Ascending aorta (tissue), 2 donors: Measurements from ENCODE around the gene BEND4. TPM values are rescaled to one million over a fixed set of nuclear protein-coding genes. Genes with fewer than 3 reads are reported as not detected.

Experiments used
- DNase-seq, 2 donors: peaks; one replicate each; pipeline ENCODE4 v3.0.0-alpha.2; 2019; ENCODE audit warnings: low spot score in 2 of 2
- H3K27ac ChIP-seq, 2 donors: fragments of 200-600 bp; sonication (generic); one replicate each; pipeline ENCODE4 v1.5.1; 2016 to 2017; ENCODE audit warnings: mild to moderate bottlenecking in 1 of 2
- H3K27me3 ChIP-seq: fragments of 200-600 bp; sonication (generic); one replicate; pipeline ENCODE4 v1.5.1; 2017
- H3K36me3 ChIP-seq, 2 donors: fragments of 200-600 bp; sonication (generic); one replicate each; pipeline ENCODE4 v1.5.1; 2016
- H3K4me1 ChIP-seq, 2 donors: fragments of 200-600 bp; sonication (generic); one replicate each; pipeline ENCODE4 v1.5.1; 2016 to 2017; ENCODE audit warnings: mild to moderate bottlenecking in 1 of 2
- H3K4me3 ChIP-seq, 2 donors: fragments of 200-600 bp; sonication (generic); one replicate each; pipeline ENCODE4 v1.5.1; 2016 to 2017; ENCODE audit warnings: mild to moderate bottlenecking in 1 of 2
- H3K9me3 ChIP-seq, 2 donors: fragments of 200-600 bp; sonication (generic); one replicate each; pipeline ENCODE4 v1.5.1; 2016
- CTCF ChIP-seq, 3 experiments: fragments of 200-600 bp in 2 of 3; fragments of 450-650 bp in 1 of 3; sonication (generic) in 2 of 3; IDR thresholded peaks; one replicate each; pipeline ENCODE4 v1.5.1; 2016 to 2019; ENCODE audit warnings: antibody characterized with exemption in 3 of 3, mild to moderate bottlenecking in 1 of 3, moderate library complexity in 1 of 3
- intact Hi-C: fragments of 100-400 bp; cut with DNase I; formaldehyde crosslinking; loops from one replicate; pipeline ENCODE4 v1.15.1; 2023
- total RNA-seq: library from RNA; depleted of rRNA; stranded (reverse); fragments of >200 nt; gene quantifications from one replicate; pipeline ENCODE4 v1.1.0, GENCODE V29; 2016

Gene BEND4
- total RNA-seq, 1 donor from 2014 or later = not detected

GRCh38 chr4:42083816-42084215, 68.6 kb downstream of the BEND4 start:
- H3K27ac ChIP-seq = no peak overlapping the region
- no peak for TF ChIP-seq CTCF (IDR thresholded peaks at IDR 0.05)
- H3K4me1 ChIP-seq = peaks cover 0 to 3% of the 10 kb centered on the region in 2 donors
- no peak for DNase-seq
- peaks cover 17 to 45% of the 10 kb centered on the region in 2 donors for H3K36me3 ChIP-seq
- H3K4me3 ChIP-seq = no peak overlapping the region
- no peaks in the 10 kb centered on the region for H3K9me3 ChIP-seq
- H3K27me3 ChIP-seq = no peaks in the 10 kb centered on the region
- intact Hi-C loops = no loop called here

GRCh38 chr4:42080306-42080705, 72.1 kb downstream of the BEND4 start:
- H3K27me3 ChIP-seq = no peaks in the 10 kb centered on the region
- peaks cover 22 to 41% of the 10 kb centered on the region in 2 donors for H3K36me3 ChIP-seq
- no peak for DNase-seq
- no peak overlapping the region for H3K4me3 ChIP-seq
- no peak for TF ChIP-seq CTCF (IDR thresholded peaks at IDR 0.05)
- intact Hi-C loops = no loop called here
- no peak overlapping the region for H3K27ac ChIP-seq
- H3K9me3 ChIP-seq = no peaks in the 10 kb centered on the region
- peaks cover 0 to 3% of the 10 kb centered on the region in 2 donors for H3K4me1 ChIP-seq

DNA sequence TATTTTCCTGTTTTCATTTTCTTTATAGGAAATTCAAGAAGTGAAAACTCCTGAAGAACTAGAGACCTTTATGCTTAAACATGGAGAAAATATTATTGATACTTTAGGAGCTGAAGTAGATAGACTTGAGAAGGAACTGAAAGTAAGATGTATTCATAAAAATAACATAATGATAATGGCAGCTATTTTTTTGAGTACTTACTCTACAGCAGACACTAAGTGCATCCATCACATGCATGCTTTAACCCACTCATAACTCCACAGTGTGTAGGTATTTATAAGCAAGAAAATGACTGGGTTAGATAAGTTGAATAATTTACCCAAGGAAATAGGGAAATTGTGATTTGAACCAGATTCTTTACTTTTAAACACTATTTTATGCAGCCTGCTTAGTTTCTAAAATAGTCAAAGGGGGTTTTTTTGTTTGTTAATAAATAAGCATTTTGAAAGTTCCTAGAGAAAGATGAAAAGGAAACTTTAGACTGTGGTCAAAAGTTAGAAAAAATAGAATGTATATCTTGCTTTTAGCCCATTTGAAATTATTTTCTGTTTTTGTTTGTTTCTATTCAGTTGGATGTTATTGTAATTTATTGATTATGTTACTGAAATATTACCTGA, 74.2 kb downstream of the BEND4 start:
- intact Hi-C loops = no loop called here
- Histone ChIP-seq H3K9me3 (no peaks in the 10 kb centered on the region), H3K4me1 (peaks cover 0 to 3% of the 10 kb centered on the region in 2 donors), H3K4me3 (no peak overlapping the region), H3K36me3 (peaks cover 22 to 40% of the 10 kb centered on the region in 2 donors), H3K27ac (no peak overlapping the region), H3K27me3 (no peaks in the 10 kb centered on the region)
- TF ChIP-seq CTCF (IDR thresholded peaks at IDR 0.05) = no peak
- no peak for DNase-seq

- H3K36me3 ChIP-seq = peaks cover 7 to 22% of the 10 kb centered on the region in 2 donors
- intact Hi-C loops = no loop called here
- TF ChIP-seq CTCF (IDR thresholded peaks at IDR 0.05) = no peak
Observed at GRCh38 chr4:42074294-42074693, 78.2 kb downstream of the BEND4 start.

DNA sequence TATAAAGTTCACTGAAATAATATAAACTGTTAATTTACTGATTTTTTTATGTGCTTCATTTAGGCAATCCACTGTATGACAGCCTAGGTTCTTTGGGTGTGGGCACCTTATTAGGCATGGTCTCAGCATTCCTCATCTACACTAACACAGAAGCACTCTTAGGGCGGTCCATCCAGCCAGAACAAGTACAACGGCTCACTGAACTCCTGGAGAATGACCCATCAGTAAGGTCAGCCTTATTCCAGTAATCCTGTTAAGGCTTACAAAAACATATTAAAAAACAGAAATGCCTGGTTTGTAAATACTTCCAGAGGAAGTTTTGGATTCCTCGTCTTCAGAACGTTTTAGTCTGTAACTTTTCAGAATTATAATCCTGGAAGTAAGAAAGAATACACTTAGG, 82.0 kb downstream of the BEND4 start:
- DNase-seq = no peak
- peaks cover 0 to 19% of the 10 kb centered on the region in 2 donors for H3K36me3 ChIP-seq
- intact Hi-C loops = no loop called here

More at GRCh38 chr4:42074294-42074693, 78.2 kb downstream of the BEND4 start:
- Histone ChIP-seq H3K4me1 (no peaks in the 10 kb centered on the region), H3K27me3 (no peaks in the 10 kb centered on the region), H3K4me3 (no peak overlapping the region), H3K27ac (no peak overlapping the region), H3K9me3 (no peaks in the 10 kb centered on the region)
- no peak for DNase-seq

More for the DNA sequence above, 82.0 kb downstream of the BEND4 start:
- no peak overlapping the region for H3K4me3 ChIP-seq
- TF ChIP-seq CTCF (IDR thresholded peaks at IDR 0.05) = no peak
- H3K9me3 ChIP-seq = no peaks in the 10 kb centered on the region
- no peaks in the 10 kb centered on the region for H3K27me3 ChIP-seq
- H3K4me1 ChIP-seq = no peaks in the 10 kb centered on the region
- H3K27ac ChIP-seq = no peak overlapping the region
